GM23248 (cell line): ENCODE results near the gene AKIRIN2.

Experiments used
- EZH2 ChIP-seq: fragments of 200-600 bp; sonication (generic); IDR thresholded peaks from 2 replicates; pipeline ENCODE4 v1.6.1; 2018; ENCODE audit warnings: antibody characterized with exemption, mild to moderate bottlenecking; ENCODE audit not compliant: insufficient read depth, poor library complexity, severe bottlenecking
- EZH2phosphoT487 ChIP-seq: fragments of 200-600 bp; sonication (generic); IDR thresholded peaks from 2 replicates; pipeline ENCODE4 v1.6.1; 2018; ENCODE audit warnings: antibody characterized with exemption, moderate library complexity, mild to moderate bottlenecking, low read depth; ENCODE audit not compliant: insufficient read depth

DNA sequence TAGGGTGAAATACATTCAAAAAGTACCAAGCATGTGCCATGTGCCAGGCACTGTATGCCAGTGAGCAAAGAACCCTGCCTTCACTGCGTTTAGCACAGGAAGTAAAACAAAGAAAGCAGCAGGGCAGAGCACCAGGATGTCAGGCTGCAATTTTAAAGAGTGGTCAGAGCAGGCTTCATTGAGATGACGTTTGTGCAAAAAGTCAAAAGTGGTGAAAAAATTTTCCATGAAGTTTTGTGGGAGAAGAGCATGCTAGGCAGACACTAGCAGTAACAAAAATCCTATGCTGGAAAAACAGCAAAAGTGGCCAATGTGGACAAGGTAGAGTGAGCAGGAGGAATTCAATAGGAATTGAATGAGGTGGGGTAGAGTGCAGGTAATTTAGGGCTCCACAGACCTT is 31.3 kb downstream of the AKIRIN2 start:
- TF ChIP-seq EZH2phosphoT487 (no peak), EZH2 (no peak)
